H54 (cell line): ENCODE results near the gene FBXL13.
"Not testable (repeated sequence)": the region's sequence is repeated elsewhere in the genome, so short reads cannot be mapped to it uniquely, and the experiment has no call there.

ENCODE experiments used
- DNase-seq: peaks from one replicate; pipeline ENCODE4 v3.0.0; 2011; ENCODE audit warnings: low spot score, mixed read lengths; ENCODE audit not compliant: insufficient read length
- FAIRE-seq: peaks from 3 replicates; lab custom pipeline; 2011; peaks lifted over from hg19 to GRCh38; lab: Jason Lieb, UNC
- POLR2A ChIP-seq: IDR thresholded peaks from 2 replicates; pipeline ENCODE4 v1.6.1; 2011; ENCODE audit warnings: low read depth, mild to moderate bottlenecking, low read length

The FBXL13 gene

GRCh38 chr7:102974366-102975236 is 100.0 kb downstream of the FBXL13 start:
- DNase-seq (no peak), FAIRE-seq (no peak)
- TF ChIP-seq POLR2A: no peak

GRCh38 chr7:102973096-102973802 is 101.3 kb downstream of the FBXL13 start:
- TF ChIP-seq POLR2A: no peak
- DNase-seq: no peak
- peak; percentile 93 for FAIRE-seq

GRCh38 chr7:102967798-102968197 is 106.8 kb downstream of the FBXL13 start:
- no peak for TF ChIP-seq POLR2A
- FAIRE-seq (peak; percentile 67), DNase-seq (no peak)

- FAIRE-seq: no peak
- no peak for DNase-seq
- no peak for TF ChIP-seq POLR2A
Measured at GRCh38 chr7:102966465-102966864, 108.1 kb downstream of the FBXL13 start.

- not testable (repeated sequence) for FAIRE-seq, DNase-seq
Measured at GRCh38 chr7:102961993-102962392, 112.6 kb downstream of the FBXL13 start.

- FAIRE-seq, DNase-seq: not testable (repeated sequence)
Measured at GRCh38 chr7:102958004-102958403, 116.6 kb downstream of the FBXL13 start.

- DNase-seq, FAIRE-seq: not testable (repeated sequence)
Measured at GRCh38 chr7:102954359-102954758, 120.2 kb downstream of the FBXL13 start.

GRCh38 chr7:102953406-102953805 is 121.2 kb downstream of the FBXL13 start:
- TF ChIP-seq POLR2A: no peak
- no peak for DNase-seq
- no peak for FAIRE-seq

GRCh38 chr7:102951839-102952238 is 122.8 kb downstream of the FBXL13 start:
- FAIRE-seq: no peak
- no peak for DNase-seq
- TF ChIP-seq POLR2A: no peak

- FAIRE-seq: no peak
- TF ChIP-seq POLR2A: no peak
- no peak for DNase-seq
Measured at GRCh38 chr7:102944241-102944640, 130.4 kb downstream of the FBXL13 start.

GRCh38 chr7:102943423-102944169 is 131.0 kb downstream of the FBXL13 start:
- no peak for DNase-seq
- no peak for TF ChIP-seq POLR2A
- no peak for FAIRE-seq

- DNase-seq (no peak), FAIRE-seq (no peak)
- no peak for TF ChIP-seq POLR2A
Measured at GRCh38 chr7:102942868-102943267, 131.7 kb downstream of the FBXL13 start.

- DNase-seq (no peak), FAIRE-seq (no peak)
- no peak for TF ChIP-seq POLR2A
Measured at GRCh38 chr7:102942181-102942866, 132.3 kb downstream of the FBXL13 start.
